Memory B cell (primary cell): Measurements from ENCODE around the gene SCUBE2.
"Not testable (repeated sequence)": the region's sequence is repeated elsewhere in the genome, so short reads cannot be mapped to it uniquely, and the experiment has no call there.

Experiments
- ATAC-seq: fragments of 150-1000 bp; cut with Tn5 transposase; 2 replicates; pipeline ENCODE4 v1.10.0; 2021; ENCODE audit warnings: low read depth, mild to moderate bottlenecking, moderate library complexity
- DNase-seq, 2 donors: peaks; one replicate each; pipeline ENCODE4 v3.0.0; 2022; ENCODE audit warnings: low spot score in 2 of 2
- H3K27ac Mint-ChIP-seq: one replicate; pipeline ENCODE4 v1.8.0; 2022; ENCODE audit warnings: mild to moderate bottlenecking, moderate library complexity, mixed read lengths
- H3K27me3 Mint-ChIP-seq: one replicate; pipeline ENCODE4 v1.8.0; 2022; ENCODE audit warnings: mixed read lengths
- H3K36me3 Mint-ChIP-seq: one replicate; pipeline ENCODE4 v1.8.0; 2022; ENCODE audit warnings: mild to moderate bottlenecking, mixed read lengths
- H3K4me1 Mint-ChIP-seq: one replicate; pipeline ENCODE4 v1.8.0; 2022; ENCODE audit warnings: mixed read lengths
- H3K4me3 Mint-ChIP-seq: one replicate; pipeline ENCODE4 v1.8.0; 2022; ENCODE audit warnings: mild to moderate bottlenecking, moderate library complexity, mixed read lengths
- H3K9me3 Mint-ChIP-seq: one replicate; pipeline ENCODE4 v1.8.0; 2022; ENCODE audit warnings: mixed read lengths

Gene SCUBE2

GRCh38 chr11:9008661-9009060, 82.7 kb downstream of the SCUBE2 start:
- H3K9me3 Mint-ChIP-seq, result peaks cover 4% of the 10 kb centered on the region
- DNase-seq, result no peak
- H3K27me3 Mint-ChIP-seq, result peaks cover 18% of the 10 kb centered on the region

GRCh38 chr11:9008011-9008550, 83.3 kb downstream of the SCUBE2 start:
- peaks cover 18% of the 10 kb centered on the region for H3K27me3 Mint-ChIP-seq
- DNase-seq (no peak), ATAC-seq (no peak)
- H3K4me3 Mint-ChIP-seq, result no peak overlapping the region
- H3K9me3 Mint-ChIP-seq, result peaks cover 3% of the 10 kb centered on the region
- no peak overlapping the region for H3K27ac Mint-ChIP-seq
- H3K36me3 Mint-ChIP-seq, result no peaks in the 10 kb centered on the region
- peaks cover 8% of the 10 kb centered on the region for H3K4me1 Mint-ChIP-seq

More at GRCh38 chr11:9008661-9009060, 82.7 kb downstream of the SCUBE2 start:
- H3K4me3 Mint-ChIP-seq, result no peak overlapping the region
- no peak for ATAC-seq
- no peaks in the 10 kb centered on the region for H3K36me3 Mint-ChIP-seq
- H3K27ac Mint-ChIP-seq, result no peak overlapping the region
- peaks cover 5% of the 10 kb centered on the region for H3K4me1 Mint-ChIP-seq

GRCh38 chr11:9005087-9005486, 86.3 kb downstream of the SCUBE2 start:
- Mint-ChIP-seq H3K27me3 (peaks cover 25% of the 10 kb centered on the region), H3K9me3 (no peaks in the 10 kb centered on the region), H3K4me1 (peaks cover 8% of the 10 kb centered on the region), H3K4me3 (peak overlapping the region; percentile 53), H3K27ac (no peak overlapping the region), H3K36me3 (no peaks in the 10 kb centered on the region)
- no peak for ATAC-seq
- no peak for DNase-seq

GRCh38 chr11:9004183-9004926, 87.0 kb downstream of the SCUBE2 start:
- peak; percentile 12 for ATAC-seq
- H3K4me3 Mint-ChIP-seq, result peak overlapping the region; percentile 63
- no peaks in the 10 kb centered on the region for H3K9me3 Mint-ChIP-seq
- H3K4me1 Mint-ChIP-seq, result peaks cover 8% of the 10 kb centered on the region
- DNase-seq, result no peak
- peaks cover 28% of the 10 kb centered on the region for H3K27me3 Mint-ChIP-seq
- no peak overlapping the region for H3K27ac Mint-ChIP-seq
- H3K36me3 Mint-ChIP-seq, result no peaks in the 10 kb centered on the region

DNA sequence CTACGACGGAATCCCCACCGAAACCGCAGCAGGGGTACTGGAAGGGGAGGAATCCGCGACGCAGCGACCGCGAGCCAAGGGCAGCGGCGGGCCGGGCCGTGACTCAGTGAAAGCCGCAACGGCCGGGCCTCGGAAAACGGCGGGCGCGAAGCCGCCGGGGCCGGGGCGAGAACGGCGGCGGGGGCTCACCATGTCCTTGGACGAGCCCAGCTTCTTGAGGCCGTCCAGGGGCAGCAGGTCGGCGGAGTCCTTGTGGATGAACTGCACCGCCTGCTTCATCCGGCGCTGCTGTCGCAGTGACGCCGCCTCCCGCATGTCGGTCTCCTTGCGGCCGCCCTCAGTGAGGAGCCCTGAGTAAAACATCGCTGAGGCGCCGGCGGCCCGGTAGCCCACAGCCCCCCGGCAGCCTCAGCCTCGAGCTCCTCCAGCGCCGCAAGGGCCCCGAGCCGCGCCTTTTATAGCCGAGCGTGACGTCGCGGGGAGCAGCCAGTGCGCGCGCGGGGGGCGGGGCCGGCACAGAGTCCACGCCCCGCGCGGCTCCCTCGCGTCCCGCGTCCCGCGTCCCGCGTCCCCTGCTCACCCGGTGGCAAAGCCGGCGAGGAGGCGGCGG, 87.7 kb downstream of the SCUBE2 start, which contains the start of gene NRIP3:
Gene NRIP3 (minus strand): TSS at position 429 of the 610 bp plus-strand sequence. CDS start 66 bp downstream, at position 363.
- peaks cover 8% of the 10 kb centered on the region for H3K4me1 Mint-ChIP-seq
- H3K9me3 Mint-ChIP-seq, result no peaks in the 10 kb centered on the region
- no peak within 1 kb of the TSS for H3K27ac Mint-ChIP-seq
- H3K36me3 Mint-ChIP-seq, result peaks cover 2% of the 10 kb centered on the region
- peak; percentile 92 for ATAC-seq
- H3K27me3 Mint-ChIP-seq, result peaks cover 33% of the 10 kb centered on the region
- DNase-seq, result peak; percentile 65 to 69
- H3K4me3 Mint-ChIP-seq, result peak within 1 kb of the TSS; percentile 86

DNA sequence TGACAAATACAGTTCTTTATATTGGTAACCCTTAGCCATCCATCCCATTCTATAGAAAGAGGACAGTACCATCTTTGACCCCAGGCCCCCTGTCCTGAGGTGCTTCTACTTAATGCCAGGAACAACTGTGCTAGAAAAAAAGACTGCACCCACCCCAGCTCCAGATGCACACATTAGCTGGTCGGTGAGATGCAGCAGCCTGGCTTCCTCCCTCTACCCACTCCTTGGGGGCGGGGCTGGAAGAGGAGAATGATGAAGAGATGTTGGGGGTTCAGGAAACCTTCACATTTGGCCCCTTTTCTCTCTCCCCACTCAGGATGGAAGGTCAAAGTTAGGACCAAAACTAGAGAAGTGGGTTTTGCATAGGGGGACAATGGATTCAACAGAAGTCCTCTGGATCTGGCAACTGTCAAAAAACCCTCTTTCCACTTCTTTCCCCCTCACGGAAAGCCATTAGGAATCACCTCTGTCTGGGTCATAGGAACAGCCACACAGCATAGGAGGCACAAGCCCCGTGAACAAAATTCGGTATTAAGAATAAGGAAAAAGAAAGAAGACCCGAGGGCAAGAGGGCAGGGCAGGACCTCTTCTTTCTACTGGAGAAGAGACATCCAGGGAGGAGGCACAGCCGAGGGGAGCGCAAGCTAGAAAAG, 88.4 kb downstream of the SCUBE2 start:
- Mint-ChIP-seq H3K9me3 (no peaks in the 10 kb centered on the region), H3K36me3 (peaks cover 2% of the 10 kb centered on the region), H3K27me3 (peaks cover 33% of the 10 kb centered on the region), H3K4me1 (peaks cover 8% of the 10 kb centered on the region), H3K4me3 (peak overlapping the region; percentile 86), H3K27ac (no peak overlapping the region)
- no peak for ATAC-seq
- DNase-seq, result no peak

GRCh38 chr11:9001736-9002135, 89.7 kb downstream of the SCUBE2 start:
- Mint-ChIP-seq H3K4me3 (no peak overlapping the region), H3K27me3 (peaks cover 33% of the 10 kb centered on the region), H3K36me3 (peaks cover 2% of the 10 kb centered on the region), H3K4me1 (peaks cover 7% of the 10 kb centered on the region), H3K9me3 (no peaks in the 10 kb centered on the region), H3K27ac (no peak overlapping the region)
- ATAC-seq (no peak), DNase-seq (no peak)

DNA sequence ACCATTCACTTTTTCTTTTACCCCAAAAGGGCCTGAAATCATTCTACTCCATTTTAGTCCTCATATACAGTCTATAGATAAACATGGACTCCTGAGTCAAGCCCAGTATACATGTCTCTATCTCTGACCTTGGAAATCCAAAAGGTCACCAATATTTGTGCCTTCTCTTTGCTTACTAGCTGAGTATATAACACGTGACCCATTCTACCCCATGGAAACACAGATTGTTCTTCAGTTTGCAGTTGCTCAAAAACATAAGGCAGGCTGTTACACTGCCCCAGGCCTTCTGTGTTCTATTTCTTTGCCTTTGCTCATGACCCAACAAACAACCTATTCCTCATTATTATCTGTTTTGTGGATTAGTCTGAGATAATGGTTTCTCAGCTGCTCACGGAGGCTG, 93.4 kb downstream of the SCUBE2 start:
- H3K36me3 Mint-ChIP-seq, result peaks cover 2% of the 10 kb centered on the region
- ATAC-seq (no peak), DNase-seq (no peak)
- no peaks in the 10 kb centered on the region for H3K9me3 Mint-ChIP-seq
- no peaks in the 10 kb centered on the region for H3K4me1 Mint-ChIP-seq
- H3K27me3 Mint-ChIP-seq, result peaks cover 20% of the 10 kb centered on the region
- no peak overlapping the region for H3K27ac Mint-ChIP-seq
- H3K4me3 Mint-ChIP-seq, result no peak overlapping the region

GRCh38 chr11:8997451-8997850, 93.9 kb downstream of the SCUBE2 start:
- DNase-seq, result no peak
- Mint-ChIP-seq H3K4me3 (no peak overlapping the region), H3K4me1 (no peaks in the 10 kb centered on the region), H3K27ac (no peak overlapping the region), H3K27me3 (peaks cover 20% of the 10 kb centered on the region), H3K36me3 (peaks cover 2% of the 10 kb centered on the region), H3K9me3 (no peaks in the 10 kb centered on the region)
- no peak for ATAC-seq

GRCh38 chr11:8989453-8989852, 101.9 kb downstream of the SCUBE2 start:
- Mint-ChIP-seq H3K27me3 (peaks cover 9% of the 10 kb centered on the region), H3K27ac (no peak overlapping the region), H3K36me3 (no peaks in the 10 kb centered on the region), H3K4me1 (no peaks in the 10 kb centered on the region), H3K4me3 (no peak overlapping the region), H3K9me3 (no peaks in the 10 kb centered on the region)
- ATAC-seq (no peak), DNase-seq (no peak)

GRCh38 chr11:8988329-8989234, 102.8 kb downstream of the SCUBE2 start:
- DNase-seq (no peak), ATAC-seq (no peak)
- H3K36me3 Mint-ChIP-seq, result no peaks in the 10 kb centered on the region
- no peaks in the 10 kb centered on the region for H3K4me1 Mint-ChIP-seq
- H3K27ac Mint-ChIP-seq, result no peak overlapping the region
- H3K9me3 Mint-ChIP-seq, result no peaks in the 10 kb centered on the region
- H3K27me3 Mint-ChIP-seq, result peaks cover 9% of the 10 kb centered on the region
- no peak overlapping the region for H3K4me3 Mint-ChIP-seq

GRCh38 chr11:8987446-8987845, 104.0 kb downstream of the SCUBE2 start:
- DNase-seq, result no peak
- no peak for ATAC-seq
- H3K9me3 Mint-ChIP-seq, result no peaks in the 10 kb centered on the region
- no peak overlapping the region for H3K27ac Mint-ChIP-seq
- H3K27me3 Mint-ChIP-seq, result peaks cover 9% of the 10 kb centered on the region
- no peaks in the 10 kb centered on the region for H3K4me1 Mint-ChIP-seq
- no peaks in the 10 kb centered on the region for H3K36me3 Mint-ChIP-seq
- no peak overlapping the region for H3K4me3 Mint-ChIP-seq

GRCh38 chr11:8986772-8987171, 104.6 kb downstream of the SCUBE2 start:
- H3K27ac Mint-ChIP-seq, ATAC-seq, DNase-seq: not testable (repeated sequence)

More at GRCh38 chr11:8986772-8987171, 104.6 kb downstream of the SCUBE2 start:
- H3K36me3 Mint-ChIP-seq, H3K9me3 Mint-ChIP-seq, H3K4me3 Mint-ChIP-seq, H3K4me1 Mint-ChIP-seq: not testable (repeated sequence)
- H3K27me3 Mint-ChIP-seq, result peaks cover 12% of the 10 kb centered on the region
